ENCODE measurements around the gene PROSER2. TPM values are rescaled to one million over a fixed set of nuclear protein-coding genes. Genes with fewer than 3 reads are reported as not detected.

PROSER2 gene
- total and polyA plus RNA-seq, 2 experiments from 2014 or later = 0.65 to 1.2 TPM

- no peaks in the 10 kb centered on the region for H3K9me3 ChIP-seq (ENCODE audit: low read depth)
- H3K36me3 ChIP-seq (ENCODE audit: low read depth) = no peaks in the 10 kb centered on the region
- H2AFZ ChIP-seq = no peak overlapping the region
- H3K4me1 ChIP-seq (ENCODE audit: insufficient read depth) = no peaks in the 10 kb centered on the region
- H3K9ac ChIP-seq = no peak overlapping the region
- H3K27ac ChIP-seq = no peak overlapping the region
- no peak for DNase-seq
- H4K20me1 ChIP-seq (ENCODE audit: insufficient read depth) = no peaks in the 10 kb centered on the region
- peaks cover 5% of the 10 kb centered on the region; the same call in 1 of the 2 replicates for H3F3A ChIP-seq (ENCODE audit: insufficient read depth)
- H3K27me3 ChIP-seq (replicated peaks; ENCODE audit: insufficient read depth) = peaks cover 18% of the 10 kb centered on the region
- no peak overlapping the region for H3K4me2 ChIP-seq (ENCODE audit: unreplicated experiment)
- H3K4me3 ChIP-seq = no peak overlapping the region
- no peaks in the 10 kb centered on the region for H3K79me2 ChIP-seq (ENCODE audit: insufficient read depth)
- no peaks in the 10 kb centered on the region for H3K9me2 ChIP-seq (ENCODE audit: insufficient read depth)
- in situ Hi-C loops (cut with MboI) = no loop called here
- WGBS, 2 experiments (ENCODE audit: low coverage in 1 of 2, low lambda C conversion rate in 2 of 2, missing lambda C conversion rate in 2 of 2) = 80% methylated on average over 19 of the region's 19 CpGs
- no peak for TF ChIP-seq EZH2phosphoT487 (IDR thresholded peaks at IDR 0.05; ENCODE audit: insufficient read depth, low read depth)
These were observed 2.7 kb downstream of the PROSER2 start for GRCh38 chr10:11825796-11826414.

GRCh38 chr10:11827006-11827405 is 3.9 kb downstream of the PROSER2 start:
- Histone ChIP-seq H3K27ac (no peak overlapping the region), H3K36me3 (ENCODE audit: low read depth) (no peaks in the 10 kb centered on the region), H3K4me2 (ENCODE audit: unreplicated experiment) (no peak overlapping the region), H3K4me1 (ENCODE audit: insufficient read depth) (no peaks in the 10 kb centered on the region), H3K79me2 (ENCODE audit: insufficient read depth) (no peaks in the 10 kb centered on the region), H4K20me1 (ENCODE audit: insufficient read depth) (no peaks in the 10 kb centered on the region), H3K4me3 (no peak overlapping the region), H3K9me2 (ENCODE audit: insufficient read depth) (no peaks in the 10 kb centered on the region), H3K9me3 (ENCODE audit: low read depth) (no peaks in the 10 kb centered on the region), H3F3A (ENCODE audit: insufficient read depth) (peaks cover 5% of the 10 kb centered on the region; the same call in 1 of the 2 replicates), H3K9ac (no peak overlapping the region), H2AFZ (no peak overlapping the region), H3K27me3 (replicated peaks; ENCODE audit: insufficient read depth) (peaks cover 25% of the 10 kb centered on the region)
- whole genome bisulfite sequencing, 2 experiments (ENCODE audit: low coverage in 1 of 2, low lambda C conversion rate in 2 of 2, missing lambda C conversion rate in 2 of 2) = 78 to 79% methylated on average over 10 of the region's 10 CpGs
- in situ Hi-C loops (cut with MboI) = no loop called here
- no peak for TF ChIP-seq EZH2 (IDR thresholded peaks at IDR 0.05; ENCODE audit: insufficient read depth, poor library complexity, severe bottlenecking)
- TF ChIP-seq EZH2phosphoT487 (IDR thresholded peaks at IDR 0.05; ENCODE audit: insufficient read depth, low read depth) = no peak
- DNase-seq = no peak

- no peak overlapping the region for H3K4me2 ChIP-seq (ENCODE audit: unreplicated experiment)
- H3K9me2 ChIP-seq (ENCODE audit: insufficient read depth) = no peaks in the 10 kb centered on the region
- H3F3A ChIP-seq (ENCODE audit: insufficient read depth) = peaks cover under 1% of the 10 kb centered on the region; the same call in 1 of the 2 replicates
- no peak for DNase-seq
- H3K79me2 ChIP-seq (ENCODE audit: insufficient read depth) = no peaks in the 10 kb centered on the region
- no peaks in the 10 kb centered on the region for H4K20me1 ChIP-seq (ENCODE audit: insufficient read depth)
- 77 to 86% methylated on average over 6 of the region's 6 CpGs for WGBS, 2 experiments (ENCODE audit: low coverage in 1 of 2, low lambda C conversion rate in 2 of 2, missing lambda C conversion rate in 2 of 2)
- no peak overlapping the region for H3K27ac ChIP-seq
- H2AFZ ChIP-seq = no peak overlapping the region
- H3K9ac ChIP-seq = no peak overlapping the region
- no peak overlapping the region for H3K4me3 ChIP-seq
- in situ Hi-C loops (cut with MboI) = no loop called here
- H3K36me3 ChIP-seq (ENCODE audit: low read depth) = no peaks in the 10 kb centered on the region
- H3K27me3 ChIP-seq (replicated peaks; ENCODE audit: insufficient read depth) = peaks cover 25% of the 10 kb centered on the region
- no peak for TF ChIP-seq EZH2phosphoT487 (IDR thresholded peaks at IDR 0.05; ENCODE audit: insufficient read depth, low read depth)
- TF ChIP-seq EZH2 (IDR thresholded peaks at IDR 0.05; ENCODE audit: insufficient read depth, poor library complexity, severe bottlenecking) = no peak
- H3K4me1 ChIP-seq (ENCODE audit: insufficient read depth) = no peaks in the 10 kb centered on the region
- no peaks in the 10 kb centered on the region for H3K9me3 ChIP-seq (ENCODE audit: low read depth)
These were observed 4.3 kb downstream of the PROSER2 start for GRCh38 chr10:11827414-11827813.

- Histone ChIP-seq H3K4me2 (ENCODE audit: unreplicated experiment) (no peak overlapping the region), H3K36me3 (ENCODE audit: low read depth) (no peaks in the 10 kb centered on the region), H3K4me3 (no peak overlapping the region), H3K9me3 (ENCODE audit: low read depth) (no peaks in the 10 kb centered on the region), H3K9ac (no peak overlapping the region), H3F3A (ENCODE audit: insufficient read depth) (no peaks in the 10 kb centered on the region), H4K20me1 (ENCODE audit: insufficient read depth) (no peaks in the 10 kb centered on the region), H3K27ac (no peak overlapping the region), H2AFZ (no peak overlapping the region), H3K79me2 (ENCODE audit: insufficient read depth) (no peaks in the 10 kb centered on the region), H3K9me2 (ENCODE audit: insufficient read depth) (no peaks in the 10 kb centered on the region), H3K4me1 (ENCODE audit: insufficient read depth) (no peaks in the 10 kb centered on the region), H3K27me3 (replicated peaks; ENCODE audit: insufficient read depth) (peaks cover 25% of the 10 kb centered on the region)
- 65 to 76% methylated on average over 11 of the region's 11 CpGs for WGBS, 2 experiments (ENCODE audit: low coverage in 1 of 2, low lambda C conversion rate in 2 of 2, missing lambda C conversion rate in 2 of 2)
- TF ChIP-seq EZH2phosphoT487 (IDR thresholded peaks at IDR 0.05; ENCODE audit: insufficient read depth, low read depth) (no peak), EZH2 (IDR thresholded peaks at IDR 0.05; ENCODE audit: insufficient read depth, poor library complexity, severe bottlenecking) (no peak)
- no peak for DNase-seq
- in situ Hi-C loops (cut with MboI) = no loop called here
These were observed 5.6 kb downstream of the PROSER2 start for GRCh38 chr10:11828682-11829284.

All from GM23248 (cell line).